HepG2 (cell line): Measurements from ENCODE around the gene ZNF284.

ENCODE experiments used
- CEBPB ChIP-seq: IDR thresholded peaks from 2 replicates; pipeline ENCODE4 v1.6.1; 2011; ENCODE audit warnings: low read depth, low read length, improper control_type of control experiment, borderline replicate concordance
- FOSL1 ChIP-seq: sonication (generic); formaldehyde crosslinking; IDR thresholded peaks from 2 replicates; pipeline ENCODE4 v1.9.0; 2021; ENCODE audit warnings: missing genetic modification reagents, borderline replicate concordance
- POLR2AphosphoS2 ChIP-seq: IDR thresholded peaks from 2 replicates; pipeline ENCODE4 v1.6.1; 2011; ENCODE audit warnings: low read depth, low read length, improper control_type of control experiment
- SOX6 ChIP-seq, 2 experiments: fragments of 450-650 bp in 1 of 2; sonication (generic) in 1 of 2; formaldehyde crosslinking in 1 of 2; IDR thresholded peaks; 2 replicates each; pipeline versions ENCODE4 v1.4.0 to v1.6.1; 2017 to 2020; ENCODE audit warnings: antibody characterized with exemption in 1 of 2, mild to moderate bottlenecking in 1 of 2, missing genetic modification reagents in 1 of 2
- TAF1 ChIP-seq: sonication (generic); formaldehyde crosslinking; IDR thresholded peaks from 2 replicates; pipeline ENCODE4 v1.4.0; 2020; ENCODE audit warnings: missing genetic modification reagents
- TBX3 ChIP-seq: fragments of 450-650 bp; IDR thresholded peaks from 2 replicates; pipeline ENCODE4 v1.6.1; 2017; ENCODE audit warnings: antibody characterized with exemption, mild to moderate bottlenecking, inconsistent platforms, borderline replicate concordance
- ZNF678 ChIP-seq: sonication (generic); formaldehyde crosslinking; IDR thresholded peaks from 2 replicates; pipeline ENCODE4 v1.4.0; 2020; ENCODE audit warnings: mild to moderate bottlenecking, missing genetic modification reagents
- ZNF724P ChIP-seq: sonication (generic); formaldehyde crosslinking; IDR thresholded peaks from 2 replicates; pipeline ENCODE4 v1.8.0; 2022; ENCODE audit warnings: missing genetic modification reagents, borderline replicate concordance
- TF ChIP-seq, protein P1 (sequence below): sonication (generic); formaldehyde crosslinking; IDR thresholded peaks from 2 replicates; pipeline ENCODE4 v1.5.1; 2020; ENCODE audit warnings: mild to moderate bottlenecking, missing genetic modification reagents, moderate library complexity

DNA sequence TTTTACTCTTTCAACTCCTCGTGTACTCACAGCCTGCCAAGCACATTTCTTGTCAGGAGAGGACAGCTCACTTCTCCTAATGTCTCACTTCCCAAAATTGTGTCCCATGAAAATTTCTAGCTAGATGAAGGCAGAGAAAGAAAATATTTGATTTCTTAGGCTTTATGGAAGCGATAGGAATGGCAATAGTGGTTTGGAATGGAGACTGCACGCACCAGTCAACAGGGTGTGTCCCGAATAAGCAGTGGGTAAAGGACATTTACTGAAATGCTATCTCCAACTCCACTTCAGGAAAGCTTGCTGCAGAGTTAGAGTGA is 47.1 kb upstream of the ZNF284 start:
- TF ChIP-seq FOSL1 (CRISPR knock-in tag) (no peak), SOX6 (IDR thresholded peaks at IDR 0.05) (no peak), SOX6 (CRISPR knock-in tag; IDR thresholded peaks at IDR 0.05) (no peak; the same call in 1 of the 2 replicates), POLR2AphosphoS2 (no peak), TAF1 (CRISPR knock-in tag) (0 out of 2 replicates have a peak, but pooled peaks have one; percentile 30), CEBPB (no peak), ZNF678 (CRISPR knock-in tag) (no peak), ZNF724P (no peak), TBX3 (no peak)
- TF ChIP-seq, protein P1, sequence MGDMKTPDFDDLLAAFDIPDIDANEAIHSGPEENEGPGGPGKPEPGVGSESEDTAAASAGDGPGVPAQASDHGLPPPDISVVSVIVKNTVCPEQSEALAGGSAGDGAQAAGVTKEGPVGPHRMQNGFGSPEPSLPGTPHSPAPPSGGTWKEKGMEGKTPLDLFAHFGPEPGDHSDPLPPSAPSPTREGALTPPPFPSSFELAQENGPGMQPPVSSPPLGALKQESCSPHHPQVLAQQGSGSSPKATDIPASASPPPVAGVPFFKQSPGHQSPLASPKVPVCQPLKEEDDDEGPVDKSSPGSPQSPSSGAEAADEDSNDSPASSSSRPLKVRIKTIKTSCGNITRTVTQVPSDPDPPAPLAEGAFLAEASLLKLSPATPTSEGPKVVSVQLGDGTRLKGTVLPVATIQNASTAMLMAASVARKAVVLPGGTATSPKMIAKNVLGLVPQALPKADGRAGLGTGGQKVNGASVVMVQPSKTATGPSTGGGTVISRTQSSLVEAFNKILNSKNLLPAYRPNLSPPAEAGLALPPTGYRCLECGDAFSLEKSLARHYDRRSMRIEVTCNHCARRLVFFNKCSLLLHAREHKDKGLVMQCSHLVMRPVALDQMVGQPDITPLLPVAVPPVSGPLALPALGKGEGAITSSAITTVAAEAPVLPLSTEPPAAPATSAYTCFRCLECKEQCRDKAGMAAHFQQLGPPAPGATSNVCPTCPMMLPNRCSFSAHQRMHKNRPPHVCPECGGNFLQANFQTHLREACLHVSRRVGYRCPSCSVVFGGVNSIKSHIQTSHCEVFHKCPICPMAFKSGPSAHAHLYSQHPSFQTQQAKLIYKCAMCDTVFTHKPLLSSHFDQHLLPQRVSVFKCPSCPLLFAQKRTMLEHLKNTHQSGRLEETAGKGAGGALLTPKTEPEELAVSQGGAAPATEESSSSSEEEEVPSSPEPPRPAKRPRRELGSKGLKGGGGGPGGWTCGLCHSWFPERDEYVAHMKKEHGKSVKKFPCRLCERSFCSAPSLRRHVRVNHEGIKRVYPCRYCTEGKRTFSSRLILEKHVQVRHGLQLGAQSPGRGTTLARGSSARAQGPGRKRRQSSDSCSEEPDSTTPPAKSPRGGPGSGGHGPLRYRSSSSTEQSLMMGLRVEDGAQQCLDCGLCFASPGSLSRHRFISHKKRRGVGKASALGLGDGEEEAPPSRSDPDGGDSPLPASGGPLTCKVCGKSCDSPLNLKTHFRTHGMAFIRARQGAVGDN (CRISPR knock-in tag), result no peak
